Erythroblast (primary cell): ENCODE data around the gene GSTM2.

Experiments
- GATA1 ChIP-seq: IDR thresholded peaks from 2 replicates; pipeline ENCODE4 v1.6.1; 2011; ENCODE audit warnings: low read depth, mild to moderate bottlenecking, control low read depth, low read length, moderate library complexity
- POLR2A ChIP-seq: IDR thresholded peaks from 2 replicates; pipeline ENCODE4 v1.6.1; 2011; ENCODE audit warnings: mild to moderate bottlenecking, low read length

DNA sequence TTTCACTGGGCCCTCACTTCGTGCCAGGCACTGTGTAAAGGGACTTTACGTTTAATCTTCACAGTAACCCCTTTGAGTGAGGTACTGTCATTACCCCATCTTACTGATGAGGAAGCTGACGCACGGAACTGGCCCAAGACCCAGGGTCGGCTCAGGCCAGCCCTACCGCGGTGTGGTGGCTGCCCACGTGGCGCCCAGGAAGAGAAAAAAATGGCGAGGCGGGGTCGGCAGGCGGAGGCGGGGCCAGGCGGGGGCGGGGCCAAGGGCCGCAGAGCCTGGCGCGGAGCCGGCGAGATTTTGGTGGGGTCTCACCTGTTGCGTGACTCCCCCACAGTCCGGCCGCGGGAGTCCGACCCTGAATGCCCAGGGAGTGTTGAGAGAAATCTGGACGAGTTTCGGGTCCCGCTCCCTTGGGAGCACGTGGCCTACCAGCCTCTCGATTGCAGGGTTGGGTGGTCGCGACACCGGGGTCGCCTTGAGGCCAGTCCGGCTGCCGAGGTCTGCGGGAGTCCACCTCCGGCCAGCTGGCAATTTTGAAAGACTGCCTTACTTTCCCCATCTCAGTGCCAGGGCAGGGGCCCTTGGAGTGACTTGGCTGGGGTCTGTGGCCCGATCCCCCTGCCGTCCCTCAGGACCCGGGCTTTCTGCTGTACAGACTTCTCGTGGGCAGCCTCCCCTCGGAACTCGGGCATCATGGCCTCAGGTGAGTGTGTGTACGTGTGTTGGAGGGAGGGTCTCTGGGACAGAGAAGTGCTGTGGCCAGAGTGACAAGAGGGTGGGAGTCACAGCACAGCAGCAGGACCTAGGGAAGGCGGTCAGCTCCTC lies 48.1 kb upstream of the GSTM2 start, which contains the start of the genes AMPD2 and GNAT2:
- peak; percentile 48 for TF ChIP-seq POLR2A
- no peak for TF ChIP-seq GATA1
